Germinal center (tissue), 1 donor: ENCODE measurements around the gene OR6J1.
"Not testable (repeated sequence)": the region's sequence is repeated elsewhere in the genome, so short reads cannot be mapped to it uniquely, and the experiment has no call there.

Experiments used
- DNase-seq: peaks from one replicate; pipeline ENCODE4 v3.0.0; 2012; ENCODE audit warnings: mixed read lengths, low spot score

The OR6J1 gene

DNA sequence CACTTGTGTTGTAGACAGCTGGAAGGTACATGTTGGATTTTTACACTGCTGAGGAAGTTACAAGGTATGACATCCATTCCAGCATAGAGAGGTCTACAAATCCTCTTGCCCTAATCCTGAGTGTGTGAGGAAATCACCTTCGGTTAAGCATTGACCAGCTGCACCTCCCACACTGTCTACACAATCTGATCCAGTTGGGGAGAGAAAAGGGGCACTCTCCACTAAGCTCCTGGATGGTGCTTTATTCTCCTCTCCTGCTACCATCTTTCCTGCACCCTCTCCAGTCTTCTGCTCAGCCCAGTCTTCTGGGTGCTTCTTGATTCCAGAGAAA is at the start of gene OR6J1:
Gene OR6J1 (minus strand): TSS at position 48 of the 331 bp plus-strand sequence. CDS start 9,541 bp downstream, outside the sequence.
- no peak for DNase-seq

- no peak for DNase-seq
Observed at GRCh38 chr14:22692194-22692593, 48.0 kb upstream of the OR6J1 start.

- DNase-seq, result no peak
Observed at GRCh38 chr14:22691171-22691570, 47.0 kb upstream of the OR6J1 start.

DNA sequence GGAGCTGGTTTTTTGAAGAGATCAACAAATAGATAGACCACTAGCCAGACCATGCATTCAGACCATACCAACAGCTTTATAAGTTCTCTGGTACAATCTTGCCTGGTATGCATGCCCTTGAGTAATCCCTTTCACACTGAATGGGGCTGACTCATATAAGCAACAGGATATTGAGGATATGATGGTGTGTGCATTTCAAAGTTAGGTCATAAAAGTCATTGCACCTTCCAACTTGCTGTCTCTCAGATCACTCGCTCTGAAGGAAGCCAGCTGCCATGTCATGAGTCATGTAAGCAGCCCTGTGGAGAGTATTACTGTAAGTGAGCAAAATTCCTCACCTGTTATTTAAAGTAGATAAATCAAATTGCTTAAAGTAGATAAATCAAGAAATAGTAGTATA is 45.0 kb upstream of the OR6J1 start:
- DNase-seq, result no peak

DNA sequence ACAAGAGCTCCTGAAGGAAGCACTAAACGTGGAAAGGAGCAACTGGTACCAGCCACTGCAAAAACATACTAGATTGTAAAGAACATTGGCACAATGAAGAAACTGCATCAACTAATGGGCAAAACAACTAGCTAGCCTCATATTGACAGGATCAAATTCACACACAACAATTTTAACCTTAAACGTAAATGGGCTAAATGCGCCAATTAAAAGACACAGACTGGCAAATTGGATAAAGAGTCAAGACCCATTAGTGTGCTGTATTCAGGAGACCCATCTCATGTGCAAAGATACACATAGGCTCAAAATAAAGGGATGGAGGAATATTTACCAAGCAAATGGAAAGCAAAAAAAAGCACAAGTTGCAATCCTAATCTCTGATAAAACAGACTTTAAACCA is 43.8 kb upstream of the OR6J1 start:
- not testable (repeated sequence) for DNase-seq

DNA sequence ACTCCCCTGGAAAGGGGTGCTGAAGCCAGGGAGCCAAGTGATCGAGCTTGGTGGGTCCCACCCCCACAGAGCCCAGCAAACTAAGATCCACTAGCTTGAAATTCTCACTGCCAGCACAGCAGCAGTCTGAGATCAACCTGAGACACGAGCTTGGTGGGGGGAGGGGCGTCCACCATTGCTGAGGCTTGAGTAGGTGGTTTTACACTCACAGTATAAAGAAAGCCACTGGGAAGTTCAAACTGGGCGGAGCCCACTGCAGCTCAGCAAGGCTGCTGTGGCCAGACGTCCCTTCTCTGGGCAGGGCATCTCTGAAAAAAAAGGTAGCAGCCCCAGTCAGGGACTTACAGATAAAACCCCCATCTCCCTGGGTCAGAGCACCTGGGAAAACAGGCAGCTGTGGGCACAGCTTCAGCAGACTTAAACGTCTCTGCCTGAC is 42.0 kb upstream of the OR6J1 start:
- not testable (repeated sequence) for DNase-seq

GRCh38 chr14:22685467-22685866 is 41.3 kb upstream of the OR6J1 start:
- no peak for DNase-seq

DNA sequence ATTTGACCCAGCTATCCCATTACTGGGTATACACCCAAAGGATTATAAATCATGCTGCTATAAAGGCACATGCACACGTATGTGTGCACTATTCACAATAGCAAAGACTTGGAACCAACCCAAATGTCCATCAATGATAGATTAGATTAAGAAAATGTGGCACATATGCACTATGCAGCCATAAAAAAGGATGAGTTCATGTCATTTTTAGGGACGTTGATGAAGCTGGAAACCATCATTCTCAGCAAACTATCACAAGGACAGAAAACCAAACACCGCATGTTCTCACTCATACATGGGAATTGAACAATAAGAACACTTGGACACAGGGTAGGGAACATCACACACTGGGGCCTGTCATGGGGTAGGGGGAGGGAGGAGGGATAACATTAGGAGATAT is 39.3 kb upstream of the OR6J1 start:
- DNase-seq, result not testable (repeated sequence)

DNA sequence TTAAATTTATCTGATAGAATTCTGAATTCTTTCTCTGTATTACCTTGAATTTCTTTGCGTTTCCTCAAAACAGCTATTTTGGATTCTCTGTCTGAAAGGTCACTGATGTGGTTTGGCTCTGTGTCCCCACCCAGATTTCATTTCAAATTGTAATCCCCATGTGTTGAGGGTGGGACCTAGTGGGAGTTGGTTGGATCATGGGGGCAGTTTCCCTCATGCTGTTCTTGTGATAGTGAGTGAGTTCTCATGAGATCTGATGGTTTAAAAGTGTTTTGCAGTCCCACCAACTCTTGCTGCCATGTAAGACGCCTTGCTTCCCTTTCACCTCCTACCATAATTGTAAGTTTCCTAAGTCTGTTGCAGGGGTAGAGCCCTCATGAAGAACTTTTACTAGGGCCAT is 34.1 kb upstream of the OR6J1 start:
- DNase-seq, result no peak

GRCh38 chr14:22677551-22677950 is 33.4 kb upstream of the OR6J1 start:
- DNase-seq, result not testable (repeated sequence)

- DNase-seq, result no peak
Observed at GRCh38 chr14:22671622-22672021, 27.5 kb upstream of the OR6J1 start.

GRCh38 chr14:22668863-22669262 is 24.7 kb upstream of the OR6J1 start:
- no peak for DNase-seq

- no peak for DNase-seq
Observed at GRCh38 chr14:22668417-22668816, 24.3 kb upstream of the OR6J1 start.

- DNase-seq, result no peak
Observed at GRCh38 chr14:22667881-22668280, 23.7 kb upstream of the OR6J1 start.

GRCh38 chr14:22666203-22666893 is 22.2 kb upstream of the OR6J1 start:
- DNase-seq, result no peak

GRCh38 chr14:22664261-22664660 is 20.1 kb upstream of the OR6J1 start:
- DNase-seq, result no peak

DNA sequence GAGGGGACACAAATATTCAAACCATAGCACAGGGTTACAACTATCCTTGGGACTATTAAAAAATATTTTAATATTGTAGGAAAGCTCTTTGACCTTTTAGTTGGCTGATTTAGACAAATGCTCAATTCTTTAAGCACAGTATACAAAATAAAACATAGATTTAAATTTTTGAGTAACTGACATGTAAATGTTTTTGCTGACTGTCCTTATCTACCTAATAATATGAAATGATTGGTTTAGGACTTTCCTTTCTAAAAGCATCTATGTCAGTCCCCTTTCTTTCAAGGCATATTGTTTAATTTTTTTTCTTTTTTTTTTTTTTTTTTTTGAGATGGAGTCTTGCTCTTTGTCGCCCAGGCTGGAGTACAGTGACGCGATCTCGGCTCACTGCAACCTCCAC is 16.5 kb upstream of the OR6J1 start:
- no peak for DNase-seq

DNA sequence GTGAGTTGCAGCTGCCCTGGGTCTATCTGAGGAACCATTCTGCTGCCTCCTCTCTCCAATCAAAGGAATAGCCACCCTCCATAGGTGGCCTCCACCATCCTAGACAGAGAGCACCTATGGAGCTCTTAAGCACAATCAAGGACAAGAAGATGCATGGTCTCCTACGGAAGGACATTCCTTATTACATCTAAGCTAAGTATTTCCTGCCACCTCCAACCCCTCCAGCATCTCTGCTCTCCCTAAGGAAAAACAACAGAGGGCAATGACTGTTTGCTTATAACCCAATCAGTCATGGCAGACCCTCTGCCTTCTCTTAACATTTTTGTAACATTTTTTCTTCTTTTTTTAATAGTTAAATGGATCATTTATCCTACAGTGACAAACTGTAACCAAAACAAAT is 14.8 kb upstream of the OR6J1 start:
- no peak for DNase-seq

- DNase-seq, result no peak
Observed at GRCh38 chr14:22657861-22658260, 13.7 kb upstream of the OR6J1 start.

DNA sequence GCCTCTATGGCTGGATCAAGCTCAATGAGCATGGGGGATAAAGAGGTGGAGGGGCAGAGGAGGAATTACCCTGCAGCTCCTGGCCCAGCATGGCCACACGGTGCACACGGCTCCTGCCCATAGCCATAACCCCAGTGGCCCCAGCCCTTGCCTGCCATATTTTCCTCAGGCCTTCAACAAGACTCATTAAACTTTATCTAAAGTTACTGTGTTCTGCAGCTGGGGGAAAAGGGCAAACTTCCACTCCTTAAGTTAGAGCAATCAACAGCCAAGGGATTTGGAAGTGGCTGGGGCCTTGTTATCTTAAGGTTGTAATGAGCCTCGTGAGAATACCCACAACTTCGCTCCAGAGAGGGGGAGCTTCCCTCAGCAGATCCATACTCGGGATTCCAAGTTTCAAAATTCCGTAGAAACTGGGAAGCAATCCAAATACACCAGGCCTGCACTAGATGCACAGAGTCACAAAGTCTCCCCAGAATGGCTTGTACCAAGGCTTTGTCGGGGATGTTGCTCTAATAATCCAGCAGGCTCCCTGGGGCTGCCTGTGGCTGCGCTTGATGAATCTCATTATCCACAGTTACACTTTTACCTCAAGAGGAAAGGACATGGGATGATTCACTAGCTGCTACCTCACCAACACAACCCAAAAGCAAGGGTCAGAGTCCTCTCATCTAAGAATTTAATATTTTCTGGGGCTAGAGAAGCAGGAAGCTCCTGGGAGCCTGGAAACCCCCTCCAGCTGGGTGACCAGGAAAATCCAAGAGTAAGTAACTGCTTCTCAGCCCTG is 13.0 kb upstream of the OR6J1 start:
- no peak for DNase-seq

- no peak for DNase-seq
Observed at GRCh38 chr14:22656226-22656625, 12.1 kb upstream of the OR6J1 start.

DNA sequence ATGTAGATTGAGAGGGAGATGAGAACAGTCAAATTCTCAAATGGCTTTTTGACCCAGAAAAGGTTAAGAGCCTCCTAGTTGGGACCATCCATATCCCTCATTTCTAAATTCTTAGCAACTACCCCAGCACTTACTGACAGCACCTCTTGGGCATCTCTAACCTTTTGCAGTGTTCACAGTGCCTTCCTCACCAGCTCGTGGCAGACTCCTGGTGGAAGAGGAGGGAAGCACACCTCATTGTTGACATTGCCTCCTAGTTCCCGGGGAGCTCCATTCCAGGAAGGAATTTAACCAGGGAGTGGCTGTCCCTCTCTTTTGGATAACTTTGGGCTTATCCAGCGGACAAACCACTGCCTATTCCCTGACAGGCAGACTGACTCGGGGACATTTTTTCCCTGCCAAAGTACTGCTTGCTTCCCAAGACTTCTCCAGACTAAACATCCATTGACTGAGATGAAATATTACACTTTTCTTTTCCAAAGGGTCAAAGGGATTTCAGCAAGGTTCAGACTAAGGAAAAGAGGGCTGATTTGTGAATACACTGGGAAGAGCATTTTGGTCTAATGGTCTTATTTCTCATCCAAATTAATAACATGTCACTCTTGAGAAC is 9.0 kb upstream of the OR6J1 start:
- peak; percentile 48 for DNase-seq

DNA sequence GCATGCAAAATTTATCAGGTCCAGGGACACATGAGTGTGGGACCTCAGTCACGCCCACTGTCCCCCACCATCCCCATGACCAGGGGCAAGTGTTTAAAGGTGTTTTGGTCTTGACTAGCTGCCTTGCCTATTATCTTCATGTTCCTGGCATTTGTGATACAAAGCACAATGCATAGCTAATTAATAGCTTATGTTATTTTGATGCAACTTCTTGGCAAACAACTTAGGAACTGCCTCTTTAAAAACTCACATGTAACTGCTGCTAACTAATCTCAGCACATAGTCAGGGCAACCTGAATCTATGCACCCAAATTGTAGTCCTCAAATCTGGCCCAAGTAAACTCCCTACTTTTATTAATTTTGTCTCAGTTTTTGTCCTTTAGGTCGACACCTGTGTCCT is 7.4 kb upstream of the OR6J1 start:
- DNase-seq, result no peak
